ENCODE measurements around the gene TMEM108. TPM values are rescaled to one million over a fixed set of nuclear protein-coding genes. Genes with fewer than 3 reads are reported as not detected.

TMEM108 gene
- total and polyA plus RNA-seq, 2 experiments from 2014 or later: 7.4 to 15.3 TPM

- TF ChIP-seq ZNF462 (CRISPR knock-in tag; IDR thresholded peaks at IDR 0.05) (no peak), ZNF114 (CRISPR knock-in tag; IDR thresholded peaks at IDR 0.05) (no peak), EZH2phosphoT487 (IDR thresholded peaks at IDR 0.05; ENCODE audit: unreplicated experiment) (no peak)
Measured at GRCh38 chr3:132995971-132996370, 42.2 kb upstream of the TMEM108 start (continued).

GRCh38 chr3:132997404-132998185, 40.6 kb upstream of the TMEM108 start:
- H3K36me3 Mint-ChIP-seq (ENCODE audit: low read depth): peaks cover 3% of the 10 kb centered on the region; the same call in 1 of the 3 replicates
- H3K27ac ChIP-seq (ENCODE audit: low read depth): no peak overlapping the region
- H3K36me3 ChIP-seq (ENCODE audit: insufficient read depth): no peaks in the 10 kb centered on the region
- H2AFZ ChIP-seq: no peak overlapping the region
- no peak overlapping the region for H3K4me2 ChIP-seq
- H3K79me2 ChIP-seq (replicated peaks; ENCODE audit: insufficient read depth): no peaks in the 10 kb centered on the region
- no peaks in the 10 kb centered on the region for H4K20me1 ChIP-seq (replicated peaks; ENCODE audit: insufficient read depth)
- H3F3A ChIP-seq (replicated peaks; ENCODE audit: low read depth): no peaks in the 10 kb centered on the region
- TF ChIP-seq EZH2 (IDR thresholded peaks at IDR 0.05; ENCODE audit: low read depth, unreplicated experiment) (no peak), JUNB (IDR thresholded peaks at IDR 0.05; ENCODE audit: unreplicated experiment) (no peak), ZNF331 (CRISPR knock-in tag; IDR thresholded peaks at IDR 0.05; ENCODE audit: low read depth) (no peak), REST (IDR thresholded peaks at IDR 0.05; ENCODE audit: unreplicated experiment) (no peak), NANOG (IDR thresholded peaks at IDR 0.05; ENCODE audit: borderline replicate concordance) (no peak), STAT1 (IDR thresholded peaks at IDR 0.05; ENCODE audit: unreplicated experiment) (no peak), CTCF (conservative IDR thresholded peaks at IDR 0.05; ENCODE audit: low read depth in 2 of 2) (no peak), ETS1 (IDR thresholded peaks at IDR 0.05) (no peak), ZNF114 (CRISPR knock-in tag; IDR thresholded peaks at IDR 0.05) (no peak), EZH2phosphoT487 (IDR thresholded peaks at IDR 0.05; ENCODE audit: unreplicated experiment) (no peak)
- no peak overlapping the region for H3K27ac Mint-ChIP-seq
- DNase-seq (ENCODE audit: low spot score) (no peak), ATAC-seq (no peak)
- no peaks in the 10 kb centered on the region for H3K9me2 ChIP-seq (ENCODE audit: insufficient read depth)
- H3K27me3 Mint-ChIP-seq (ENCODE audit: insufficient read depth, low read depth, poor library complexity): no peaks in the 10 kb centered on the region
- no peak overlapping the region for H3K4me3 Mint-ChIP-seq
- no peak overlapping the region for H3K4me3 ChIP-seq
- no peaks in the 10 kb centered on the region for H3K4me1 ChIP-seq (ENCODE audit: insufficient read depth)
- H3K4me1 Mint-ChIP-seq: no peaks in the 10 kb centered on the region
- H3K27me3 ChIP-seq (ENCODE audit: insufficient read depth): no peaks in the 10 kb centered on the region
- peaks cover 3% of the 10 kb centered on the region; the same call in 2 of the 3 replicates for H3K9me3 Mint-ChIP-seq
